NT2/D1 (cell line): ENCODE data around the gene MON1A.

ENCODE experiments used
- SUZ12 ChIP-seq: IDR thresholded peaks from 2 replicates; pipeline ENCODE4 v1.6.1; 2011; ENCODE audit not compliant: insufficient read length, insufficient read depth; ENCODE audit errors: extremely low read depth
- YY1 ChIP-seq: IDR thresholded peaks from 2 replicates; pipeline ENCODE4 v1.6.1; 2011; ENCODE audit not compliant: insufficient read length, insufficient read depth
- ZNF274 ChIP-seq: IDR thresholded peaks from 2 replicates; pipeline ENCODE4 v1.6.1; 2011; ENCODE audit warnings: mild to moderate bottlenecking, low read depth, low read length

DNA sequence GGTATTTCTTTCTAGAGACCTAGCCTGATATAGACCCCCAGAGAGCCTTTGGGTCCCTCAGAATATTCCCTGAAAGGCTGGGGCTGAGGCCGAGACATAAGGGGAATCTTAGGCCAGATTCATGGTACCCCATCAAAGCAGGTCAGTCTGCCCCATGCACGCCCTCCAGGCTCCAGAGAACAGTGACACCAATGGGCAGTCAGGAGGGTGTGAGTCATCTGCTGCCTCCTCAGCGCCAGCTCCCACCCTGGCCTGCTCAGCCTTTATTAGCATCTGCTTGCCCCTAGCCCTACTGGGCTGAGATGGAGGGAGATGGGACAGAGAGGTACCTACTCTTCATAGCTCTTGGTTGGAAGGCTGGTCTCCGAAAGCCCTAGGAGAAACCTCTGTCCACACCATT lies 45.6 kb downstream of the MON1A start:
- TF ChIP-seq YY1 (no peak), ZNF274 (no peak), SUZ12 (no peak)
